Islet precursor cell (in vitro differentiated cells): ENCODE data around the gene SLK.

ENCODE experiments used
- DNase-seq: peaks from one replicate; pipeline ENCODE4 v3.0.0-alpha.2; 2018

The SLK gene

DNA sequence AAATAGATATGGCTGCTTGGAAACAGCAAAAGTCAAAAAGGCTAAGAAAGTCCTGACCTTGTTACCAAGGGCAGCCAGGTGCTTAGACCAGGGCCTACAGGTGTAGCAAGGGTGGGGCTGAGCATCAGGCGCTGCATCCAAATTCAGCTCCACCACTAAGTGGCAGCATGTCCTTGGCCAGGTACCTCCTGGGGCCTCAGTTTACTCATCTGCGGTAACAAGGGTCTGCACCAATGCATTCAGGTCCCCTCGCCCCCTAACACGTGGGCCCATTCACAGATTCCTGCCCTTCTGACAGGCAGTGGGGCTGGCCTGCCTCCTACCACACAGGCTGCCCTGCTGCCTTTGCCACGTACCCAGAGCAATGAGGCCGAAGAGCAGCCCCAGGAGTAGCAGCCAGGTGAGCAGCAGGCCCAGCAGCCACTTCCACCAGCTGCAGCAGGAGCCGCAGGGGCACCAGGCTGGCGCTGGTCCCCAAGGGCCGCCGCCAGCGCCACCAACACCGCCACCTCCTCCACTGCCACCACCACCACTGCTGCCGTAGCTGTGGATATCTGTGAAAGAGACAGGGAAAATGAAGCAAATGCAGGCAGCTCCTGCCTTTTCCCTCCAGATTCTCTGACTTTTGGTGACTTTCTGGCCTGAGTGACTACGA is 89.8 kb downstream of the SLK start:
- DNase-seq = no peak

DNA sequence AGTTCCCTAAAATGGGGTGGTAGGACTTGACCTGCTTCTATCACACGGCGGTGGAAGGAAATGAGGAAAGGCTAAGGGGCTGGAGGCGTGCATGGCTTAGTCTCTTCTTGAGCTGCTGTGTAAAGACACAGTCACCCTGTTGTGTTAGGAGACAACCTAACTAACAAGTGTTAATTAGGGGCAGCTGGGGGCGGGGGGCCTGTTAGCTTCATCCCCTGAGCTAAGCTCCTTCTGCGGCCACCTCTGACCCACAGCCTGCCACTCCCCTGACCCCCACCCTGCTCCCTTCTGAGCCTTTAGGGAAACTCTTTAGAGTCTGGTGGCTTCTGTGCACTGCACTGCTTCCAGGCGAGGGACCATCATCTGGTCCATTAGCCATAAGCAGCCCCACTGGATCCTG is 90.8 kb downstream of the SLK start:
- no peak for DNase-seq

DNA sequence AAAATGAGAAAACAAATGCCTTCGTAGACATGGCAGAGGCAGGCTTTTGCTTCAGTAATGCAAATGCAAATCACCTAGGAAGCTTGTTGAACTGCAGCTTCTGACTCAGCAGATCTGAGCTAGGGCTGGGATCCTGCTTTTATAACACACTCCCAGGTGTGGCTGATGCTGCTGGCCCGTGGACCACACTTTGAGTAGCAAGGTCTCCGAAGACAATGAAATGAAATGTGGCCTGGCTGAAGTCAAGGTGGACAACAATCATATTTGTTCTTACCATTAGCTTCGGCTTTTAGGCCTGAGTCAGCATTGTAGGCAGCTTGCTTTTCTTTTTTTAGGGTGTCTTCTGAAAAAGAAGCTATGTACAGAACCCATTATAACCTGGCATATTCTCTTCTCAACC is 92.4 kb downstream of the SLK start:
- no peak for DNase-seq

DNA sequence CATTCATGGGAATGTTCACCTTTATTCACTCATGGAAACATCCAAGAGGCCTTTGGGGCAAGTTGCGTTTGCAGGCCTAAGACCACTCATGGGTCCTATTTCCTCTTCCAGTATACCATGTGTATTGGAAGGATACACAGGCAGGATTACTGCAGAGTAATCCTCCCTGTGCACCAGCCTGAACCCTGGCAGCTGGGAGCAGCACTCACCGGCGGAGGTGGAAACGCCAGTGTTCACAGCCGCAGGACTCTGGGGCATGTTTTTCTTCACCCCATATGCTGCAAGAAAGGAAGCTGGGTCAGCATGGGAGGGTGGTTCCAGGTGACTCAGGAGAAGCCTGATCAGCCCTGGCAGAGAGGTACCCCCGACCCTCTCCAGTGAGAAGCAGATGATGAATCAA is 94.3 kb downstream of the SLK start:
- DNase-seq = no peak

DNA sequence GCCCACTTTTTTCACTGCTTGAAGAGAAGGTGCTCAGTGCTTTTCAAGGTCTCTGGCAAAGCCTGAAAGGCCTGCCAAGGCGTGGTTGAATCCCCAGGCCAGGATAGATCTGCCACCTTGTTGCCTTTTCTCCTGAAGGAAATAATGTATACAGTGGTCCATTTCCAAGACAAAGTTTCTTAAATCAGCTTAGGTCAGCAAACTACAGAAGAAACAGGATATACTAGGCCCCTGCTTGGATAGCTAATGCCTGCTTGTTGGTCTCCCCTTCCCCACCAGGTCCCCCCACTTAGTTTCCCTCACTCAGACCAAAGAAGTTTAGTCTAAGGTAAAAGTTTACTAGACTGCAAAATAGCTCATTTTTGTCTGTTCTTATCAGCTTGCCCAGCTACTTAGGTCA is 98.8 kb downstream of the SLK start:
- no peak for DNase-seq

DNA sequence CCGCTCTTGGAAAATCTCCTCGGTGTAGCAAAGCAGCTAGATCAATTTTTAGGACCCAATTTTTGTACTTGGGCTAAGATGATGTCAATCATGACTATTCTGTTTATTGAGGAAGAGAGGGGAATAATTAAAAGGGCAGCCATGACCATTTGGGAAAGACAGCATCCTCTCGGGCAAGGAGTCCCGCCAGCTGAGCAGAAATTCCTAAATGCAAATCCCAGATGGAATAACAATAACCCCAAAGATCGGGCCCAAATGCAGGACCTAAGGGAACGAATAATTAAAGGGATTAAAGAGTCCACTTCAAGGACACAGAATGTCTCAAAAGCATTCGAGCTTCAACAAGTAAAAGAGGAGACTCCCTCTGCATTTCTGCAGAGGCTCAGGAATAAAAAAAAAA is 100.0 kb downstream of the SLK start:
- no peak for DNase-seq

DNA sequence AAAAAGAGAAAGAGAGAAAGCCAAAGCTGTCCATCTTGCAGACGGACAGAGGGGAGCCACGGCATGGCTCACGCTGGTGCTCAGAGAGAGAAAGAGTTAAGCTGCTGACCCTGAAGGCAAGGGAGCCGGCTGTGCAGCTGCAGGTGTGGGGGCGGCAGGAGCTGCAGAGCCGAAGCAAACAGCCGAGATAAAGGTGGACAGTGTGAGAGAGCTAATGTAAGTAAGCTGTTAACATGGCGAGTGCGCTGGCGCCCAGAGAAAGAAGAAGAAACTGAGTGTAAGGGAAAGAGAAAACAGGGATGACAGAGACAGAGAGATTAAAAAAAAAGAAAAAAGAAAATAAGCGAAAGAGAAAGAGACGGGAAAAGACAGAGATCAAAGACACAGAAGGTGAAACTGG is 100.6 kb downstream of the SLK start:
- peak; percentile 69 for DNase-seq

DNA sequence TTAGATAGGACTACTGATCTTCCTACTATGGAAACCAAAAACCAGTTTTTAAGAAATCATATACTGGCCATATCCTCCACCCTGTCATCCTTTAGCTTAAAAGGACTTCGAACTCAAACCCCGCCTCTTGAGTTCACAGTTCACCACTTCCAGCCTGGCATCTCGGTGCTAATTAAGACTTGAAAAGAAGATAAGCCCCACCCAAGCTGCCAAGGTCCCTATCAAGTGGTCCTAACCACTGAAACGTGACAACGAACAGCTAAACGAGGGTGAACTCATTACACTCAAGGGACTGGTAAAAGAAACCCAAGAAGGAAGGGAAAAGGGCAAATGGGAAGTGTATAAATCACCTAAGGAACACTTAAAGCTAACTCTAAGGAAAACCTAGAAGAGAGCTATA is 102.7 kb downstream of the SLK start:
- peak; percentile 25 for DNase-seq

DNA sequence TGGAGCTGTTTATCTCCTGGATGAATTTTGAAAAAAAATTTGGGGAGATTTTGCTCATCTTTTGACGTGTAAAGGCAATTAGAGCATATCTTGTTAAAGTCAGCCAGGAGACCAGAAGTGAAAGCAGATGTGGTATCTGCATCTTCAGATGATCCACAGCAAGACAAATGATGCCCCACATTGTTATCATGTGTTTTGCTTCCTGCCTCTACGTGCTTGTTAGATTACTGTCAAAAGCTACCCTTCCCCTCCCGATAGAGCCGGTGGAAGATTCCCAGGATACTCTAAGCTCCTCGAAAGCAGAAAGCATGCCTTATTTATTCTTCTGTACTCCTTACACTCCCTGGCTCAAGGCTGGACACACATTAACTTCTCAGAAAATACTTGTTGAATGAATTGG is 105.8 kb downstream of the SLK start:
- peak; percentile 22 for DNase-seq

DNA sequence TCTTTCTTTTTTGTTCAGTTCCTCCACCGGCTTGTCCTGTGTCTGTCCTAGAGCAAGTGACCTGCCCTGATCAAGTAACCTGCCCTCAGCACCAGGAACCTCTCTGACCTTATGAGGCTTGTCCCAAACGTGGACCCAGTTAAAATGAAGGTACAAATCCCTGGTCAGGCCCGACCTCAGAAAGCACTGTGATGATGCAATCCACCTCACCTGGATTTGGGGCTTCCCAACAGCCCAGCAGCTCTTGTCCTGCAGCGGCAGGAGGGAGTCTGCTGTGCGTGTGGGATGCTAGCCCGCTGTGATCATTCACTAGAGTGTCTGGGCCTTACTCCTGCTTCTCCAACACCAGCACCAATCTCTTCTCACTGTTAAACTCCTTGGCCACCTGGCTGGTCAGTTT is 107.6 kb downstream of the SLK start:
- no peak for DNase-seq

DNA sequence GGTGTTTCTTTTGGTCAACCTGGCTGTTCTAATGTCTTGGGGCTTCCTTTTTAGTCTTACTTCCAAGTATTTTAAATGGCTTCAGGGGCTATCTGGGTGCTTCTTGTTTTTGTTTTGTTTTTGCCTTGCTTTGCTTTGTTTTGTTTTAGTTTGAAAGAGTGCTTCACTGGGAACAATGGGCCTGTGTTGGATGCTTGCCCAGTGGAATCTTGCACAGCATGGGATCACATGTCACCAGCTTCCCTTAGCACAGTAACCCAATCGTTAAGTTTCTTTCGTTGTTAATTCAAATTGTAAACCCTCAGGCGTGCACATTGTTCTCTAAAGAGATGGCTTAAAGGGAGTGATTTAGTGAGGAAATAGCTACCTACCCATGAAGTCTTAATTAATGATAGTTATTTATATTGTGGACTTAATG is 109.8 kb downstream of the SLK start:
- DNase-seq = no peak

DNA sequence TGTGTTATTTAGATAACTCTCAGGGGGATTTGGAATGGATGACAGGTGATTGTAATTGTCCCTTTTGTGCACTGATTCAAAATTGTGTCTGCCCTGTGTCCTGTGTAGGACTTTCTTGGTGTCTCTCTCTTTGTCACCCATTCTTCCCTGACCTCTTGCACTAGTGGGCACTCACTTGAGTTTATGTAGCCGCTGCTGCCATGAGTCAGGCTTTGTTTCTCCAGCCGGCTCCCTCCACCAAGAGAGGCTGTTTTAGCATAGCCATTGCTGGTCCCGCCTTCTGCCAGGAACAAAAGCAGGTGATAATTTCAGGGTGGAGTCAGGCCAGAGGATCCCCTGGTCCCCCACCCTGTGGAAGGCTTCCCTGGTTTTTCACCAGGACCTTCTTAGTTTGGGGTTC is 110.3 kb downstream of the SLK start:
- no peak for DNase-seq

DNA sequence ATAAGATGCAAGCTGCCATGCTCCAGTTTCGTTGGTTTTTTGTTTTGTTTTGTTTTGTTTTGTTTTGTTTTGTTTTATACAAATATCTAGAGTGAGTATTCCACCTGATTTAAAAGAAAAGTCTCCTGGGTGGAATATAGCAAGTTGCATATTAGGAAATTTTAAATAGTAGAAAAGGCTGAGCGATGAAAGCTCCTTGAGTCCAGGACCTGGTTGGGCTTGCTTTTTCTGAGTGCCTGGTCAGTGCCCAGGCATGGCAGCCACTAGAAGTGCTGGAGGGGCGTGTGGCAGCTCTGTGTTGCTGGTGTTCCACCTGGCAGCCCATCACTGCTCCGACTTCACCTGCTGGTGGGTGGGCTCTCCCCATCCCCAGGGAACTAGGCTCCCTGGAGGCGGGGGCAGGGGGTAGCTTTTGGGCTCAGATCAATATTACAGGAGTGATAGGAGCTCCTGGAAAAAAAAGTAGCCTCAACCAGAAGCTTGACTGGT is 110.8 kb downstream of the SLK start:
- no peak for DNase-seq
